ENCODE data around the gene GIPC2. TPM values are rescaled to one million over a fixed set of nuclear protein-coding genes. Genes with fewer than 3 reads are reported as not detected.

Gene GIPC2
- total RNA-seq, 1 experiment from 2014 or later = 0.07 TPM

DNA sequence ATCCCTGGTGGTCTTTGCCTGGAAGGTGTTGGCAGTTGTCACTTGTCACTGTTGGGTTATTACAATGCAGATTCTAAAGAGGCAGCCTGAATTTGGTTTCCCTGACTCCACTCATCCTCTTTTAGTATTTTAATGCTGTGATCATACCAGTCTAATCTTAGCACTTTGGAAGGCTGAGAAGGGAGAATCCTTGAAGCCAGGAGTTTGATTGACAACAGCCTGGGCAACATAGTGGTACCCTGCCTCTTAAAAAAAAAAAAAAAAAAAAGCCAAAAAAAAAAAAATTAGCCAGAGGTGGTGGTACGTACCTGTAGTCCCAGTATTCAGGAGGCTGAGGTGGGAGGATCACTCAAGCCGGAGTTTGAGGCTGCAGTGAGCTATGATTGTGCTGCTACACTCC lies 7.7 kb downstream of the GIPC2 start (continued):
- TF ChIP-seq EZH2 (IDR thresholded peaks at IDR 0.05) (no peak), TCF7L2 (IDR thresholded peaks at IDR 0.05; ENCODE audit: borderline replicate concordance, extremely low read depth, insufficient read depth, insufficient read length) (no peak), ELF1 (IDR thresholded peaks at IDR 0.05; ENCODE audit: borderline replicate concordance, low read depth) (no peak), JUND (IDR thresholded peaks at IDR 0.05) (no peak), POLR2A (IDR thresholded peaks at IDR 0.05; ENCODE audit: borderline replicate concordance, extremely low read depth, insufficient read depth, insufficient read length) (no peak)
- TF ChIP-seq, protein P1, sequence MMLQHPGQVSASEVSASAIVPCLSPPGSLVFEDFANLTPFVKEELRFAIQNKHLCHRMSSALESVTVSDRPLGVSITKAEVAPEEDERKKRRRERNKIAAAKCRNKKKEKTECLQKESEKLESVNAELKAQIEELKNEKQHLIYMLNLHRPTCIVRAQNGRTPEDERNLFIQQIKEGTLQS (IDR thresholded peaks at IDR 0.05) = no peak

DNA sequence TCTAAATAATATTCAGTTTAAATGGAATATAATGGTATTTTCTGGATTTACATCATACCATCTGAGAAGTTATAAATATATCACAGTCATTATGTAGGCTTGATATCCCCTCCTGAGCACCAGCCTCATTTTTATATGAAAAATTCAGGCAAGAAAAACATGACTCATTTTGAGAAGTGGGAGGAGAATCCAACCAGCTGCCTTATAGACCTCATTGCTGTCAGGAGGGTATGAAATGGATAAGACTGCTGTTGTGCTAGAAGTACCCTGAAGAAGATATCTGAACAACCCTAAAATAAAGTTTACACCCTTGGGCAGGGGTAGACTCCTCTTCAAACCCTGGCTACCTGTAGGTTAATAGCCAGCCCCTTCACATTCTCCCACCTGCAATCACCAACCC lies 8.8 kb downstream of the GIPC2 start:
- intact Hi-C loops (cut with micrococcal nuclease) = no loop called here
- CTCF ChIA-PET = no interaction called here
- BruUV-seq (replicated peaks) = no TSS peak

DNA sequence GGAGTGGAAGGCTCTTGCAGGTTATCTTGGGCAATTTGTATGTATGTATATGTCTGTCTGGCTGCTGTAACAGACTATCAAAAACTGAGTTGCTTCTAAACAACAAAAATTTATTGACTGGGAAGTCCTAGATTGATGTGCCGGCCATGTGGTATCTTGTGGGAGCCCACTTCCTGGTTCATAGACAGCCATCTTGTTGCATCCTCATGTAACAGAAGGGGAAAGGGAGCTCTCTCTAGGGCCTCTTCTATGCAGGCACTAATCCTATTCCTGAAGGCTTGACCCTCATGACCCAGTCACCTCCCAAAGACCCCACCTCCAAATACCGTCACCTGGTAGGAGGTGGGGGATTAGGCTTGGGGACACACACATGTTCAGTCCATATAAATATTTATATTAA lies 9.2 kb downstream of the GIPC2 start:
- Histone ChIP-seq H2AFZ (ENCODE audit: low read depth, low read length, poor library complexity, severe bottlenecking) (peak overlapping the region; percentile 51), H3K79me2 (ENCODE audit: insufficient read depth, low read length) (no peaks in the 10 kb centered on the region), H3K9me3 (ENCODE audit: control insufficient read depth in 1 of 2, insufficient read depth in 1 of 2, low read depth in 1 of 2, low read length in 2 of 2) (no peaks in the 10 kb centered on the region), H3K9me2 (ENCODE audit: insufficient read depth) (no peaks in the 10 kb centered on the region), H3K9ac (ENCODE audit: low read length) (no peak overlapping the region), H3K27ac (ENCODE audit: low read depth, low read length) (no peak overlapping the region), H3K4me3 (replicated peaks in 1 of 2; ENCODE audit: low read depth in 1 of 2, low read length in 2 of 2) (no peak overlapping the region), H3K36me3 (ENCODE audit: control insufficient read depth in 1 of 2, insufficient read depth in 2 of 2, low read length in 2 of 2) (no peaks in the 10 kb centered on the region), H3K4me2 (ENCODE audit: low read length) (no peak overlapping the region), H3K4me1 (ENCODE audit: control insufficient read depth in 1 of 2, insufficient read depth in 2 of 2, low read length in 2 of 2) (no peaks in the 10 kb centered on the region), H4K20me1 (ENCODE audit: insufficient read depth) (no peaks in the 10 kb centered on the region), H3K27me3 (ENCODE audit: insufficient read depth, low read length) (no peaks in the 10 kb centered on the region)
- no peak for ATAC-seq
- no TSS peak for BruUV-seq (replicated peaks)
- CTCF ChIA-PET = no interaction called here
- intact Hi-C loops (cut with micrococcal nuclease) = no loop called here
- DNase-seq (ENCODE audit: low read depth, low spot score) = no peak
- no peak for TF ChIP-seq POLR2AphosphoS5 (IDR thresholded peaks at IDR 0.05; ENCODE audit: low read depth, low read length)
- RAD21 ChIA-PET (ENCODE audit: low non-redundant PET in 1 of 2, low total read pairs in 2 of 2, uncharacterized antibody in 2 of 2, unreplicated experiment in 2 of 2) = no interaction called here
- POLR2A ChIA-PET = interaction anchor here (1.4 kb wide), 1 partner anchor 51 kb away, joined by 3 read pairs; the partner anchor contains the start of gene DNAJB4

More for the DNA sequence above, 8.8 kb downstream of the GIPC2 start:
- Histone ChIP-seq H3K36me3 (ENCODE audit: control insufficient read depth in 1 of 2, insufficient read depth in 2 of 2, low read length in 2 of 2) (no peaks in the 10 kb centered on the region), H3K4me3 (replicated peaks in 1 of 2; ENCODE audit: low read depth in 1 of 2, low read length in 2 of 2) (no peak overlapping the region), H4K20me1 (ENCODE audit: insufficient read depth) (no peaks in the 10 kb centered on the region), H2AFZ (ENCODE audit: low read depth, low read length, poor library complexity, severe bottlenecking) (peak overlapping the region; percentile 51), H3K27me3 (ENCODE audit: insufficient read depth, low read length) (no peaks in the 10 kb centered on the region), H3K9me2 (ENCODE audit: insufficient read depth) (no peaks in the 10 kb centered on the region), H3K9me3 (ENCODE audit: control insufficient read depth in 1 of 2, insufficient read depth in 1 of 2, low read depth in 1 of 2, low read length in 2 of 2) (no peaks in the 10 kb centered on the region), H3K79me2 (ENCODE audit: insufficient read depth, low read length) (no peaks in the 10 kb centered on the region), H3K27ac (ENCODE audit: low read depth, low read length) (no peak overlapping the region), H3K9ac (ENCODE audit: low read length) (no peak overlapping the region), H3K4me2 (ENCODE audit: low read length) (no peak overlapping the region), H3K4me1 (ENCODE audit: control insufficient read depth in 1 of 2, insufficient read depth in 2 of 2, low read length in 2 of 2) (no peaks in the 10 kb centered on the region)
- TF ChIP-seq TCF7L2 (IDR thresholded peaks at IDR 0.05; ENCODE audit: borderline replicate concordance, extremely low read depth, insufficient read depth, insufficient read length) (no peak), EGR1 (IDR thresholded peaks at IDR 0.05; ENCODE audit: low read depth) (no peak), ZFX (IDR thresholded peaks at IDR 0.05) (no peak), SRF (IDR thresholded peaks at IDR 0.05; ENCODE audit: low read depth) (no peak), EZH2 (IDR thresholded peaks at IDR 0.05) (no peak)
- DNase-seq (ENCODE audit: low read depth, low spot score) = no peak
- ATAC-seq = no peak
- POLR2A ChIA-PET = interaction anchor here (1.4 kb wide), 1 partner anchor 50 kb away, joined by 3 read pairs; the partner anchor contains the start of gene DNAJB4
- RAD21 ChIA-PET (ENCODE audit: low non-redundant PET in 1 of 2, low total read pairs in 2 of 2, uncharacterized antibody in 2 of 2, unreplicated experiment in 2 of 2) = no interaction called here

Measured in HCT116 (cell line).